SK-N-SH (cell line): ENCODE data around the gene GPR32. TPM values are rescaled to one million over a fixed set of nuclear protein-coding genes. Genes with fewer than 3 reads are reported as not detected.

Experiments used
- CTCF ChIA-PET: fragments of 300-600, 350-600 bp; formaldehyde crosslinking; extraction: SDS; loops from one replicate; lab custom pipeline; 2021; lab: Yijun Ruan, JAX
- POLR2A ChIA-PET: fragments of 350-600 bp; sonication (Branson Sonifier 250); formaldehyde crosslinking; extraction: SDS; loops from one replicate; lab custom pipeline; 2020; ENCODE audit warnings: antibody characterized with exemption, inconsistent platforms; lab: Yijun Ruan, JAX
- DNase-seq: peaks from one replicate; pipeline ENCODE4 v3.0.0; 2012
- H2AFZ ChIP-seq: fragments of 200-600 bp; sonication (generic); 2 replicates; pipeline ENCODE4 v1.8.1; 2016; ENCODE audit warnings: antibody characterized with exemption, mild to moderate bottlenecking, low read depth
- H3F3A ChIP-seq: fragments of 200-600 bp; sonication (generic); replicated peaks from 2 replicates; pipeline ENCODE3; 2016; ENCODE audit warnings: antibody characterized with exemption, mild to moderate bottlenecking; ENCODE audit not compliant: insufficient read depth
- H3K27ac ChIP-seq, 2 experiments: fragments of 200-500 bp in 1 of 2; fragments of 200-600 bp in 1 of 2; sonication (Bioruptor generic) in 1 of 2; sonication (generic), shearing (Covaris generic) in 1 of 2; 2 replicates each; pipeline versions ENCODE4 v1.5.1 to v1.6.1; 2014 to 2016; ENCODE audit warnings: low read depth in 2 of 2, inconsistent platforms in 1 of 2, low read length in 1 of 2, mild to moderate bottlenecking in 1 of 2, mixed read lengths in 1 of 2
- H3K27me3 ChIP-seq: fragments of 200-600 bp; sonication (generic), shearing (Covaris generic); 2 replicates; pipeline ENCODE4 v1.6.1; 2016; ENCODE audit warnings: mixed run types; ENCODE audit not compliant: insufficient read depth
- H3K36me3 ChIP-seq, 2 experiments: fragments of 200-500 bp in 1 of 2; fragments of 200-600 bp in 1 of 2; sonication (Bioruptor generic) in 1 of 2; sonication (generic) in 1 of 2; replicated peaks in 1 of 2; 2 replicates each; pipeline versions ENCODE3 to v1.5.1; 2014 to 2016; ENCODE audit warnings: low read length in 1 of 2, mild to moderate bottlenecking in 1 of 2; ENCODE audit not compliant: insufficient read depth in 2 of 2, control insufficient read depth in 1 of 2
- H3K4me1 ChIP-seq, 2 experiments: fragments of 200-500 bp in 1 of 2; fragments of 200-600 bp in 1 of 2; sonication (Bioruptor generic) in 1 of 2; sonication (generic), shearing (Covaris generic) in 1 of 2; 2 replicates each; pipeline versions ENCODE4 v1.5.1 to v1.6.1; 2014 to 2016; ENCODE audit warnings: low read depth in 1 of 2, low read length in 1 of 2, mixed run types in 1 of 2; ENCODE audit not compliant: insufficient read depth in 2 of 2, control insufficient read depth in 1 of 2
- H3K4me2 ChIP-seq: fragments of 200-600 bp; sonication (generic), shearing (Covaris generic); 2 replicates; pipeline ENCODE4 v1.6.1; 2017; ENCODE audit warnings: mixed run types
- H3K4me3 ChIP-seq, 2 experiments: fragments of 200-500 bp in 1 of 2; fragments of 200-600 bp in 1 of 2; sonication (Bioruptor generic) in 1 of 2; sonication (generic), shearing (Covaris generic) in 1 of 2; 2 replicates each; pipeline versions ENCODE4 v1.5.1 to v1.8.1; 2014 to 2016; ENCODE audit warnings: low read depth in 2 of 2, inconsistent platforms in 1 of 2, low read length in 1 of 2, mild to moderate bottlenecking in 1 of 2, mixed read lengths in 1 of 2, moderate library complexity in 1 of 2
- H3K79me2 ChIP-seq: fragments of 200-600 bp; sonication (generic); 2 replicates; pipeline ENCODE4 v1.8.1; 2017; ENCODE audit warnings: mild to moderate bottlenecking; ENCODE audit not compliant: insufficient read depth
- H3K9ac ChIP-seq: fragments of 200-600 bp; sonication (generic); 2 replicates; pipeline ENCODE4 v1.6.1; 2017; ENCODE audit warnings: mixed run types
- H3K9me2 ChIP-seq: fragments of 200-600 bp; sonication (generic); 2 replicates; pipeline ENCODE4 v1.6.1; 2017; ENCODE audit warnings: mixed run types
- H3K9me3 ChIP-seq: fragments of 200-600 bp; sonication (generic); 2 replicates; pipeline ENCODE4 v1.6.1; 2017; ENCODE audit warnings: mixed run types, mild to moderate bottlenecking, moderate library complexity
- H4K20me1 ChIP-seq: fragments of 200-600 bp; sonication (generic); 2 replicates; pipeline ENCODE4 v1.6.1; 2017; ENCODE audit warnings: mild to moderate bottlenecking, mixed run types; ENCODE audit not compliant: insufficient read depth
- EP300 ChIP-seq, 2 experiments: IDR thresholded peaks; 2 replicates each; pipeline versions ENCODE4 v1.4.0 to v1.6.1; 2012; ENCODE audit warnings: borderline replicate concordance in 1 of 2, low read depth in 1 of 2, low read length in 1 of 2
- FOXJ3 ChIP-seq: sonication (generic); formaldehyde crosslinking; IDR thresholded peaks from 2 replicates; pipeline ENCODE4 v1.5.1; 2020; ENCODE audit warnings: mild to moderate bottlenecking, missing genetic modification reagents
- GABPA ChIP-seq: IDR thresholded peaks from 2 replicates; pipeline ENCODE4 v1.4.0; 2012; ENCODE audit warnings: low read depth, mild to moderate bottlenecking
- MEF2A ChIP-seq: IDR thresholded peaks from 2 replicates; pipeline ENCODE4 v1.4.0; 2012; ENCODE audit warnings: low read depth, borderline replicate concordance
- NRF1 ChIP-seq: IDR thresholded peaks from 2 replicates; pipeline ENCODE4 v1.6.1; 2012; ENCODE audit warnings: low read depth, mild to moderate bottlenecking, low read length
- POLR2AphosphoS5 ChIP-seq: IDR thresholded peaks from 2 replicates; pipeline ENCODE4 v1.6.1; 2012; ENCODE audit warnings: low read depth, low read length
- RFX5 ChIP-seq: IDR thresholded peaks from 2 replicates; pipeline ENCODE4 v1.6.1; 2012; ENCODE audit warnings: mild to moderate bottlenecking, improper control_type of control experiment, low read length
- SMC3 ChIP-seq: IDR thresholded peaks from 2 replicates; pipeline ENCODE4 v1.6.1; 2012; ENCODE audit warnings: low read depth, low read length, improper control_type of control experiment
- TAF1 ChIP-seq: IDR thresholded peaks from 2 replicates; pipeline ENCODE4 v1.6.1; 2012; ENCODE audit warnings: low read depth, mild to moderate bottlenecking, low read length, moderate library complexity, borderline replicate concordance
- TEAD4 ChIP-seq: IDR thresholded peaks from 2 replicates; pipeline ENCODE4 v1.4.0; 2012; ENCODE audit warnings: mild to moderate bottlenecking, borderline replicate concordance; ENCODE audit not compliant: insufficient read depth
- YY1 ChIP-seq: IDR thresholded peaks from 2 replicates; pipeline ENCODE4 v1.4.0; 2012; ENCODE audit warnings: low read depth, mild to moderate bottlenecking
- WGBS: methylation state at CpG from one replicate; pipeline ENCODE4 v1.1.6; 2017; ENCODE audit warnings: low lambda C conversion rate; 5-methylcytosine and 5-hydroxymethylcytosine counted together
- polyA plus RNA-seq, 3 experiments: library from polyadenylated mRNA; depleted of rRNA; stranded (reverse); fragments of >200 nt; gene quantifications; 2 replicates each; pipeline ENCODE4 v1.2.3, GENCODE V29; 2012
- TF ChIP-seq, protein P1 (sequence below): fragments of 150-350 bp; IDR thresholded peaks from 2 replicates; pipeline ENCODE4 v1.6.1; 2017; ENCODE audit warnings: antibody characterized with exemption, low read length, low read depth, borderline replicate concordance
- TF ChIP-seq, protein P2 (sequence below): IDR thresholded peaks from 2 replicates; pipeline ENCODE4 v1.4.0; 2012; ENCODE audit warnings: low read depth, borderline replicate concordance

Gene GPR32
- polyA plus RNA-seq, 1 of the 3 experiments (the other 2 are of a cell fraction), result not detected

DNA sequence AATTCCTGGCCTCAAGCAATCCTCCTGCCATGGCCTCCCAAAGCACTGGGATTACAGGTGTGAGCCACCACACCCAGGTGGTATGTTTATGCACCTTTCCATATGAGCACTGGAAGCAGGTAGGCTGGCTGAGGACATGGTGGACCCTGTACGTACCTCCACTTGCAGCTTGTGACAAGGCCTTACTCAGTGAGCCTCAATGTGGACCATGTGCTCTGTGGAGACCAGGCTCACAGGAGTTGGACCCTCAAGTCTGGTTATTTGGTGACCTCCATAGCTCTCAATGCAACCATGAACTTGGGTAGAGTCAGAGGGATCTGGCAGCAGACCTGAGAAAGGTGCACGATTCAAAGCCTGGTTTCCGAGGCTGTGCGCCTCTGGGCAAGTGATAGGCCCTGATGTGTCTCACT, 25.4 kb downstream of the GPR32 start:
- DNase-seq, result no peak
- TF ChIP-seq POLR2AphosphoS5 (no peak), RFX5 (no peak), MEF2A (no peak), NRF1 (no peak), GABPA (no peak), YY1 (no peak)
- TF ChIP-seq, protein P1, sequence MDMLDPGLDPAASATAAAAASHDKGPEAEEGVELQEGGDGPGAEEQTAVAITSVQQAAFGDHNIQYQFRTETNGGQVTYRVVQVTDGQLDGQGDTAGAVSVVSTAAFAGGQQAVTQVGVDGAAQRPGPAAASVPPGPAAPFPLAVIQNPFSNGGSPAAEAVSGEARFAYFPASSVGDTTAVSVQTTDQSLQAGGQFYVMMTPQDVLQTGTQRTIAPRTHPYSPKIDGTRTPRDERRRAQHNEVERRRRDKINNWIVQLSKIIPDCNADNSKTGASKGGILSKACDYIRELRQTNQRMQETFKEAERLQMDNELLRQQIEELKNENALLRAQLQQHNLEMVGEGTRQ, result no peak
- no peaks in the 10 kb centered on the region for H3K9me2 ChIP-seq
- H3K9ac ChIP-seq, result no peak overlapping the region
- no peak overlapping the region for H3K4me3 ChIP-seq
- WGBS, result 79% methylated on average over 2 of the region's 4 CpGs
- ChIA-PET CTCF (interaction anchor here (0.8 to 1.1 kb wide), 2 partner anchors 90 to 126 kb away, joined by 3 to 5 read pairs; no protein-coding TSS in a partner anchor), POLR2A (interaction anchor here (0.7 to 1.5 kb wide), 2 partner anchors 9 kb away, joined by 3 to 8 read pairs; no protein-coding TSS in a partner anchor)
- no peak overlapping the region for H3K27ac ChIP-seq
- H3K4me1 ChIP-seq, result no peaks in the 10 kb centered on the region; a peak in 1 of 4 replicates
- H3K4me2 ChIP-seq, result no peak overlapping the region
- peaks cover 4% of the 10 kb centered on the region for H3F3A ChIP-seq
- no peak overlapping the region for H2AFZ ChIP-seq
- peaks cover 9% of the 10 kb centered on the region; the same call in 1 of the 2 replicates for H3K79me2 ChIP-seq
- H3K36me3 ChIP-seq, result peaks cover under 1 to 28% of the 10 kb centered on the region in 2 experiments
- H4K20me1 ChIP-seq, result peaks cover 48% of the 10 kb centered on the region
- H3K9me3 ChIP-seq, result no peaks in the 10 kb centered on the region
- H3K27me3 ChIP-seq, result no peaks in the 10 kb centered on the region

GRCh38 chr19:50796128-50796633, 25.9 kb downstream of the GPR32 start:
- H3F3A ChIP-seq, result peaks cover 4% of the 10 kb centered on the region
- no peaks in the 10 kb centered on the region for H3K9me2 ChIP-seq
- no peak overlapping the region for H3K4me3 ChIP-seq
- TF ChIP-seq FOXJ3 (CRISPR knock-in tag) (no peak), SMC3 (no peak), NRF1 (no peak), EP300 (IDR thresholded peaks at IDR 0.05; ENCODE audit: borderline replicate concordance in 1 of 2, low read depth in 1 of 2, low read length in 1 of 2) (no peak), TEAD4 (no peak), TAF1 (no peak)
- TF ChIP-seq, protein P1, result no peak
- TF ChIP-seq, protein P2, sequence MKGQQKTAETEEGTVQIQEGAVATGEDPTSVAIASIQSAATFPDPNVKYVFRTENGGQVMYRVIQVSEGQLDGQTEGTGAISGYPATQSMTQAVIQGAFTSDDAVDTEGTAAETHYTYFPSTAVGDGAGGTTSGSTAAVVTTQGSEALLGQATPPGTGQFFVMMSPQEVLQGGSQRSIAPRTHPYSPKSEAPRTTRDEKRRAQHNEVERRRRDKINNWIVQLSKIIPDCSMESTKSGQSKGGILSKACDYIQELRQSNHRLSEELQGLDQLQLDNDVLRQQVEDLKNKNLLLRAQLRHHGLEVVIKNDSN, result no peak
- TF ChIP-seq, all 33 proteins: peak for 0
- Histone ChIP-seq H3K4me1 (no peaks in the 10 kb centered on the region; a peak in 1 of 4 replicates), H2AFZ (no peak overlapping the region), H3K9ac (no peak overlapping the region), H3K27me3 (no peaks in the 10 kb centered on the region), H3K9me3 (no peaks in the 10 kb centered on the region), H4K20me1 (peaks cover 51% of the 10 kb centered on the region), H3K27ac (no peak overlapping the region), H3K79me2 (peaks cover 14% of the 10 kb centered on the region), H3K36me3 (peaks cover 5 to 33% of the 10 kb centered on the region in 2 experiments), H3K4me2 (no peak overlapping the region)
- WGBS, result 88% methylated on average over 4 of the region's 9 CpGs
- CTCF ChIA-PET, result interaction anchor here (1.0 to 2.7 kb wide), 4 partner anchors 13 to 126 kb away, joined by 3 to 14 read pairs (median 7); no protein-coding TSS in a partner anchor
- POLR2A ChIA-PET, result interaction anchor here (0.7 kb wide), 1 partner anchor 9 kb away, joined by 3 read pairs; no protein-coding TSS in a partner anchor
- peak; percentile 36 for DNase-seq
